Measurements from ENCODE around the gene IL1B.

DNA sequence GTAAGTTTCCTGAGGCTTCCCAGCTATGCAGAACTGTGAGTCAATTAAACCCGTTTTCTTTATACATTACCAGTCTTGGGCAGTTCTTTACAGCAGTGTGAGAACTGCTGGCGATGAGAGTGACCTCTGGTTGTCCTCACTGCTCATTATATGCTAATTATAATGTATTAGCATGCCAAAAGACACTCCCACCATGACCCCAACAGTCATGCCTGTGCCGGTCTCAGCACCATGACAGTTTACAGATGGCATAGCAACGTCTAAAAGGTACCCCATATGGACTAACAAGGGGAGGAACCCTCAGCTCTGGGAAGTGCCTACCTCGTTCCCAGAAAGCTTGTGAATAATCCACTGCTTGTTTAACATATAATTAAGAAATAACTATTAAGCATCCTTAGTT is 44.2 kb downstream of the IL1B start:
- TF ChIP-seq, protein P1, sequence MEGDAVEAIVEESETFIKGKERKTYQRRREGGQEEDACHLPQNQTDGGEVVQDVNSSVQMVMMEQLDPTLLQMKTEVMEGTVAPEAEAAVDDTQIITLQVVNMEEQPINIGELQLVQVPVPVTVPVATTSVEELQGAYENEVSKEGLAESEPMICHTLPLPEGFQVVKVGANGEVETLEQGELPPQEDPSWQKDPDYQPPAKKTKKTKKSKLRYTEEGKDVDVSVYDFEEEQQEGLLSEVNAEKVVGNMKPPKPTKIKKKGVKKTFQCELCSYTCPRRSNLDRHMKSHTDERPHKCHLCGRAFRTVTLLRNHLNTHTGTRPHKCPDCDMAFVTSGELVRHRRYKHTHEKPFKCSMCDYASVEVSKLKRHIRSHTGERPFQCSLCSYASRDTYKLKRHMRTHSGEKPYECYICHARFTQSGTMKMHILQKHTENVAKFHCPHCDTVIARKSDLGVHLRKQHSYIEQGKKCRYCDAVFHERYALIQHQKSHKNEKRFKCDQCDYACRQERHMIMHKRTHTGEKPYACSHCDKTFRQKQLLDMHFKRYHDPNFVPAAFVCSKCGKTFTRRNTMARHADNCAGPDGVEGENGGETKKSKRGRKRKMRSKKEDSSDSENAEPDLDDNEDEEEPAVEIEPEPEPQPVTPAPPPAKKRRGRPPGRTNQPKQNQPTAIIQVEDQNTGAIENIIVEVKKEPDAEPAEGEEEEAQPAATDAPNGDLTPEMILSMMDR (IDR thresholded peaks at IDR 0.05): no peak
- no peak for TF ChIP-seq POLR2AphosphoS5 (IDR thresholded peaks at IDR 0.05)
